Stimulated activated CD4-positive, alpha-beta T cell treated with anti-CD3 and anti-CD28 coated beads, Interleukin-4, amount 100 ng/mL, for 24 hours (primary cell): ENCODE results near the gene SIRT5.

Experiments
- DNase-seq: peaks from one replicate; pipeline ENCODE4 v3.0.0-alpha.2; 2020

The SIRT5 gene

GRCh38 chr6:13574571-13575376, at the start of gene SIRT5:
Gene SIRT5, plus strand, starts transcription at chr6:13574601. Its CDS starts 9,510 bp downstream, at chr6:13584111.
- DNase-seq: peak; percentile 82

GRCh38 chr6:13524801-13525508, 49.4 kb upstream of the SIRT5 start:
- DNase-seq: no peak

- no peak for DNase-seq
Observed at GRCh38 chr6:13526357-13526726, 48.1 kb upstream of the SIRT5 start.

DNA sequence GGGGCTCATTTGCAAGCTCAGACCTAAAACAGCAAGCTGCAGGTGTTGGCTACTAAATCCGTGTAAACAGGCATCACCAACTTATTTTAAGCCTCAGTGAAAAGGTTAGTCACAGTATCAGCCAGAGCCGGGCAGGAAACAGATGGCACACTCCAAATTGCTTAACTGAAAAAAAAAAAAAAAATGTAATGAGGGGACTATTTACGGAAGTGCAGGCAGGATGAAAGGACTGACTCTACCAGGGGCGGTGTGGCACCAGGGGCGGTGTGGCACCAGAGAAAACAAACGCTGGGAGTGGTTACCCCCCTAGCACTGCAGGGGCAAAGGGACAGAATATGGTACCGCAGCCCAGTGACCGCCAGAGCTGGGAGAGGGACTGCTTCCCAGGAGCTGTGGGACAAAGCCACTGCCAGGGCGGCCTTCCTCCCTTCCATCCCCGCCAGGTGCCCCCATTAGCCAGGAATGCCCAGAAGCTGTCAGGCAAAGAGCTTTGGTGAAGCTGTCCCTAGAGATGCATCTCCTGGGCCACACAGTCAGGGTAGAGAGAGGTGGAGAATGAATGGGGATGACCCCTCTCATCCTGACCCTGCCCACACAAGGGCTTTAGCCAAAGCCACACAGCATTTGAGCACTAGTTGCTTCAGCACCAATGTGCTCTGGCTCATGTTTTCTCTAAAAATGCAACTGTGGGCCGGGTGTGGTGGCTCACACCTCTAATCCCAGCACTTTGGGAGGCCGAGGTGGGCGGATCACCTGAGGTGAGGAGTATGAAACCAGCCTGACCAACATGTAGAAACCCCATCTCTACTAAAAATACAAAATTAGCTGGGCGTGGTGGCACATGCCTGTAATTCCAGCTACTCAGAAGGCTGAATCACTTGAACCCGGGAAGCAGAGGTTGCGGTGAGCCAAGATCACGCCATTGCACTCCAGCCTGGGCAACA, 47.4 kb upstream of the SIRT5 start:
- no peak for DNase-seq

- no peak for DNase-seq
Observed at GRCh38 chr6:13527671-13528056, 46.7 kb upstream of the SIRT5 start.

- DNase-seq: no peak
Observed at GRCh38 chr6:13528232-13528631, 46.2 kb upstream of the SIRT5 start.

DNA sequence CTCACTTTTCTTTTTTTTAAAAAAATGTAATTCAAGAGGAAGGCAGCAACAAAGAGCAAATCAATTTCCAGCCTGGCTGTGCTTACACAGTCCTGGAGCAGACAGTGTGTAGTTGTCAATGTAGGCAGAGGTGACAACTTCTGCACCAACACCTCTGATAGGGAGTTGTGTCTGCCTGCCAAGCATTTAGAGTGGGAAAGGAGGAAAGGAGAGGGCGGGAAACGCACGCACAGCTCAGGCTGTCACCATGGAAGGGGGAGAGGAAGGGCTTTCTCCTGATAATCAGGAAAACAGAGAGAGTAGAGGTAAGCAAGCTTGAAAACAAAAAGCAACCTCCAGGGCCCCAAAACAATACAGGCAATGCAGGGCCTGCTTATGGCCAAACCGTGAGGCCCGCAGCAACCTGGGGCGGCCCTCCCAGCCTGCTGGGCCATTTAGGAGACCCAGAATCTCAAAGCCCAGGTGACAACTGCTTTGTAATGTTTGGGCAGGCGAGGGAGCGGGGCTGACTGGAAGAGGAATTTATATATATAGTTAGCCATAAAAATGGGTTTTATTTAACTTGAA, 45.5 kb upstream of the SIRT5 start:
- DNase-seq: no peak

- no peak for DNase-seq
Observed at GRCh38 chr6:13531956-13532355, 42.4 kb upstream of the SIRT5 start.

DNA sequence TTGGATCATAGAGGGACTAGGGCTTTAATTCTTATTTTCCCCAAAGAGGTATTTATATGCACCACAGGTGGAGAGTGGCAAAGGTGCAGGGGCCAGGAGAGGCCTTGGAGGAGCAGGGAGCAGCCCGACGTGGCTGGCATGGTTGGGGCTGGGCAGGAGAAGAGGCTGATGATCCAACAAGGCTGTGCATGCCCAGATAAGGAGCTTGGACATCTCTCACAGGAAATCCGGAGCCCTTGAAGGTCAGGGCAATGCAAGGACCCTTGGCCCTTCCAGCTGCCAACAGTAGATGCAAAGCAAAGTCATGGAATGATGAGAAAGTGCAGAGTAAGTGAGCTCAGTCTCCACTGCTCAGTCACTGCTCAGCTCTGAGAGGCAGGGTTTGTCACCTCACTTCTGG, 39.9 kb upstream of the SIRT5 start:
- no peak for DNase-seq

DNA sequence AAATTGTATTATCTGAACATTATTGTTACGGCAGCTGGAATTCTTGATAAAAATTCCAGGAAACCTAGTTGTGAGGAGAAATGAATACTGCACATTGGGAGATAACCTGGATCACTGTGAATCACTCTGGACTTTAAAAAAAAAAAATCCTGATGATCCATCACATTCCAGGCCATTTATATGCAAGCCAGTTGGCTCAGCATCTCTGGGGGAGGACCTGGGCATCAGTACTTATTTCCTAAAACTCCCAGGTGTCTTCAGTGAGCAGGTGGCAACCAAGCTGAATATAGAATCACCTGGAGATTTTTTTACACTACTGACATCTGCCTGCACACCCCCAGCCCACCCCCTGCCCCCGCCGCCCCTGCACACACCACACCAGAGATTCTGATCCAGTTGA, 39.1 kb upstream of the SIRT5 start:
- DNase-seq: no peak

GRCh38 chr6:13536796-13537526, 37.4 kb upstream of the SIRT5 start:
- DNase-seq: no peak

DNA sequence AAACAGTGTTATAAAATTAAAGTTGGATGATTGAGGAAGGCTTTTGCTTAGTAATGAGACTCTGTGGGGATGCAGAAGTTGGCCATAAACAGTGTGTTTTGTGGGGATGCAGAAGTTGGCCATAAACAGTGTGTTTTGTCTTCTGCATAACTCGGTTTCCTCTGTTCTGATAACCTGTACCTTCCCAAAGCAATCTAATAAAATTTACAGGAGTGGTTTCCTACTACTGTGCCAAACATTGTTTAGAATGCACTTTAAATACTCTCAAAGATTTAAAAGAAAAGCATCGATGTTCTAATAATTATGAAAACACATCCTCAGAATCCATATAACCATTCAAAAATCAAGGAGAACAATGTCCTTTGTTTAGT, 36.9 kb upstream of the SIRT5 start:
- no peak for DNase-seq

DNA sequence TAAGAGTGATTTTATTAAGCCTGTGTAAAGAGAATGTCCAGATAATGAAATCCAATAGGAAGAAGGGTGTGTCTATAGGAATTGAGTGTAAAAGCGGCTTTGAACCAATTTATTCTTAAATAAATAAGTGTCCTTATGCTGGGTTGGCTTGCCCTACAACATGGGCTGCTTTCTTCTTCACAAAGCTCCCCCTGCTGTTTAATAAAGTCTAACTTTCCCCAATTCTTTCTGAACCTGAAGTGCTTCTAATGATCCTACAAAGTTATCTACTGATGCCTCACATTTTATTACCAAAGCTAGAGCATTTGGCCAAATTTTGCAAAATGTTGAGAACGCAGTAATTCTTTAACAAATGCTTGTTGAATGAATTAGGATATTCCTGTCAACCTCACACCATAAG, 36.3 kb upstream of the SIRT5 start:
- no peak for DNase-seq

- no peak for DNase-seq
Observed at GRCh38 chr6:13538600-13538999, 35.8 kb upstream of the SIRT5 start.

DNA sequence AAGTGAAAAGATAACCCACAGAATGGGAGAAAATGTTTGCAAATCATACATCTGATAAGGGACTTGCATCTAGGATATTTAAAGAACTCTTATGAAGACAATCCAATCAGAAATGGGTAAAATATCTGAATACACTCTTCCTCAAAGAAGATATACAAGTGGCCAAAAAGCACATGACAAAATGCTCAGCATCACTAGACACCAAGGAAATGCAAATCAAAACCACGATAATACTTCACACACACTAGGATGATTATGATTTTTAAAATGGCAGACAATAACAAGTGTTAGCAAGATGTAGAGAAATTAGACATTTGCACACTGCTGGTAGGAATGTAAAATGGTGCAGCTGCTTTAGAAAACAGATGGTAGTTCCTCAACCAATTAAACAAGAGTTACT, 34.8 kb upstream of the SIRT5 start:
- DNase-seq: no peak

- DNase-seq: no peak
Observed at GRCh38 chr6:13541496-13541895, 32.9 kb upstream of the SIRT5 start.

- DNase-seq: no peak
Observed at GRCh38 chr6:13544454-13545186, 29.8 kb upstream of the SIRT5 start.

DNA sequence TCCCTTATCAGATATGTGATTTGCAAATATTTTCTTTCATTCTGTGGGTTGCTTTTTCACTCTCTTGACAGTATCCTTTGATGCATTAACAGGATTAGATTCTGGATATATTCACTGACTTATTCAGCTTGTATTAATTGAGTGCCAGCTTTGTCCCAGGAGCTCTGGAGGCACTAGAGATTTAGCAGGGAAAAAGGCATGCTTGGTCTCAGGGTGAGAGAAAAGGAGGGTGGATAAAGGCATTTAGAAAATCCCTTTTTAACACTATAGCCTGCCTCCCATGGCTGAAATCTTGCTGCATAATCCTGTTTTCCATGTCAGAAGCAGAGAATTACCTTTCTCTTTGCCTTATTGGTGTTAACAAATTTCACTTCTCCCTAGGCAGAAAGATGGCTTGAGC, 28.5 kb upstream of the SIRT5 start:
- no peak for DNase-seq

GRCh38 chr6:13548500-13549210, 25.7 kb upstream of the SIRT5 start:
- DNase-seq: no peak

GRCh38 chr6:13550656-13551055, 23.7 kb upstream of the SIRT5 start:
- no peak for DNase-seq

- no peak for DNase-seq
Observed at GRCh38 chr6:13553646-13554045, 20.8 kb upstream of the SIRT5 start.
